Measurements from ENCODE around the gene FIBCD1.

DNA sequence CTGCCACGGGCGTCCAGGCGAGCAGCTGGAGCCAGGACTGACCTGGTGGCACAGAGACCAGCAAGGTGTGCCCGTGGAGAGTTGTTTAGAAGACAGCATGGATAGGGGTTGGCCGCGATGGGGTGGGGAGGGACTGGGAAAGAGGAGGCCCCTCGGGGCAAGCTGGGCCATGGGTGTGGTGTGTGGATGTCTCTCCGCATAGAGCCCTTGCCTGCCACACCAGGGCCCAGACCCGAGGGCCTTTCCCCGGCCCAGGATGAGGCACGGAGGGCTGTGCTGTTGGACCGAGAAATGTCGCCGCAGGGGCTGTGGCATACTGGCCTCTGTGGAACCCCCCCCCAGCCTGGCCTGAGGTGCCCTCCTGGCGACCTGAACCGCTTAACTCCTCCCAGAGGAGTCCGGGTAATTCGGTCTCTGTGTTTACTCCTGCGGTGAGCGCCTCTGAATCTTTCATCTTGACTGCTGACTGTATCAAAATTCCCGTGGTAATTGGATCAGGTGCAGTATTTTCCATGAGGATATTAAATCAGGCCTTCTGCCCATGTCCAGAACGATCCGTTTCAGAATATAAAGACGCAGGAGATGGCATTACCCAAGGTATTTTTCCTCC, 47.4 kb upstream of the FIBCD1 start:
- TF ChIP-seq CTCF (IDR thresholded peaks at IDR 0.05) (no peak), POLR2A (IDR thresholded peaks at IDR 0.05) (no peak)
